ENCODE measurements around the gene ADGRG6.
A peak's percentile ranks its signal among the peaks of the same experiment; 100 is the strongest.

The ADGRG6 gene

GRCh38 chr6:142301651-142302391 lies at the start of gene ADGRG6:
TSS of gene ADGRG6 (plus strand) at chr6:142302007. CDS start at chr6:142302330, 323 bp downstream.
- DNase-seq: peak; percentile 71
- no peaks in the 10 kb centered on the region for H3K9me3 Mint-ChIP-seq
- peak within 1 kb of the TSS; percentile 91 for H3K4me3 Mint-ChIP-seq
- TF ChIP-seq CTCF (IDR thresholded peaks at IDR 0.05): no peak
- H3K36me3 Mint-ChIP-seq (ENCODE audit: low read depth): no peaks in the 10 kb centered on the region
- no peak within 1 kb of the TSS for H3K27ac Mint-ChIP-seq
- peaks cover 37% of the 10 kb centered on the region for H3K27me3 Mint-ChIP-seq (ENCODE audit: low read depth, poor library complexity)
- peaks cover 6% of the 10 kb centered on the region for H3K4me1 Mint-ChIP-seq

DNA sequence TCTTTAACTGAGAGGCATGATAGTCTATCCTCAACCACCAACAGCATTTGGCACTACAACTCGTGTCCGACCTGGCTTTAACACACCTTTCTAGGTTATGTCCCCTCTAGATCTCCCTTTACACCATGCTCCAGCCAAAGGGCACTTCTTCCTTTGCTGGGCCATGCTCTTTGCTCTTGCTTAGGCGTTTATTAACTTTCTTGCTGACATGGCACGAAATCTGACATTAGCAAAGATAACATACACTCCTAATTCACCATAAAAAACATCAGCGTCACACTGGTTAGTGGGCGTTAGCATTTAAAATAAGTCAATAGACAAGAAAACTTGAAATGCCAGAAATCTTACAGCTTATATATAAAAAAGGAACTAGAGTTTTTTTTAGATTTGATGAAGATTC lies 47.3 kb upstream of the ADGRG6 start:
- Mint-ChIP-seq H3K27me3 (ENCODE audit: low read depth, poor library complexity) (peaks cover 3% of the 10 kb centered on the region), H3K4me1 (no peaks in the 10 kb centered on the region), H3K36me3 (ENCODE audit: low read depth) (no peaks in the 10 kb centered on the region)

GRCh38 chr6:142255785-142256184 lies 46.0 kb upstream of the ADGRG6 start:
- Mint-ChIP-seq H3K9me3 (no peaks in the 10 kb centered on the region), H3K27me3 (ENCODE audit: low read depth, poor library complexity) (peaks cover 5% of the 10 kb centered on the region), H3K4me3 (no peak overlapping the region), H3K4me1 (no peaks in the 10 kb centered on the region), H3K27ac (no peak overlapping the region), H3K36me3 (ENCODE audit: low read depth) (no peaks in the 10 kb centered on the region)
- DNase-seq: no peak
- TF ChIP-seq CTCF (IDR thresholded peaks at IDR 0.05): no peak

More for the DNA sequence above, 47.3 kb upstream of the ADGRG6 start:
- TF ChIP-seq CTCF (IDR thresholded peaks at IDR 0.05): no peak
- H3K9me3 Mint-ChIP-seq: no peaks in the 10 kb centered on the region
- H3K27ac Mint-ChIP-seq: no peak overlapping the region
- no peak overlapping the region for H3K4me3 Mint-ChIP-seq
- no peak for DNase-seq

GRCh38 chr6:142258305-142258704 lies 43.5 kb upstream of the ADGRG6 start:
- Mint-ChIP-seq H3K36me3 (ENCODE audit: low read depth) (no peaks in the 10 kb centered on the region), H3K4me1 (no peaks in the 10 kb centered on the region)
- no peak for DNase-seq

DNA sequence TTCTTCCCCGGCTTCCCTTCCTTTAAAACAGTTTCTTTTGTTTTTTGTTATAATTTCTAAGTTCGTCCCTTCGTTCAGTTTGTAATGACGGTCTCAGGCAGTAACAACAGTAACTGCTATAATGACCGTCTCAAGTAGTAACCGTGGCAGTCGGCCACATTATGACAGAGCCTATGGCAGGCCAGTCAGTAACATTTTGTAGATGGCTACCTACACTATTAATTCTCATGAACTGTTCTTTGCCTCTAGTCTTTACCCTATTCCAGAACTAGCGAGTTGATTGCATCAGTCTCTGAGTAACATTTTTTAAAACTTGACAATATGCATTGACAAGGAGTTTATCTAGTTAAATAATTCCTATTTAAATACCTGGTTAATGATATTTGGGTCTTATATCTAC lies 43.0 kb upstream of the ADGRG6 start:
- Mint-ChIP-seq H3K4me3 (no peak overlapping the region), H3K4me1 (no peaks in the 10 kb centered on the region), H3K9me3 (no peaks in the 10 kb centered on the region), H3K36me3 (ENCODE audit: low read depth) (no peaks in the 10 kb centered on the region), H3K27me3 (ENCODE audit: low read depth, poor library complexity) (peaks cover 2% of the 10 kb centered on the region), H3K27ac (no peak overlapping the region)
- no peak for TF ChIP-seq CTCF (IDR thresholded peaks at IDR 0.05)
- DNase-seq: no peak

More at GRCh38 chr6:142258305-142258704, 43.5 kb upstream of the ADGRG6 start:
- no peak overlapping the region for H3K27ac Mint-ChIP-seq
- no peak for TF ChIP-seq CTCF (IDR thresholded peaks at IDR 0.05)
- H3K27me3 Mint-ChIP-seq (ENCODE audit: low read depth, poor library complexity): peaks cover 2% of the 10 kb centered on the region
- H3K9me3 Mint-ChIP-seq: no peaks in the 10 kb centered on the region
- no peak overlapping the region for H3K4me3 Mint-ChIP-seq

- Mint-ChIP-seq H3K9me3 (no peaks in the 10 kb centered on the region), H3K36me3 (ENCODE audit: low read depth) (no peaks in the 10 kb centered on the region), H3K4me1 (no peaks in the 10 kb centered on the region), H3K27ac (no peak overlapping the region), H3K27me3 (ENCODE audit: low read depth, poor library complexity) (peaks cover 2% of the 10 kb centered on the region), H3K4me3 (no peak overlapping the region)
- no peak for TF ChIP-seq CTCF (IDR thresholded peaks at IDR 0.05)
- DNase-seq: no peak
Observed at GRCh38 chr6:142260748-142261147, 41.1 kb upstream of the ADGRG6 start.
